ENCODE results near the gene SCFD2. TPM values are rescaled to one million over a fixed set of nuclear protein-coding genes. Genes with fewer than 3 reads are reported as not detected.

Gene SCFD2
- total RNA-seq, 1 donor = 24.2 TPM

GRCh38 chr4:52917817-52918216 lies 448.0 kb downstream of the SCFD2 start:
- DNase-seq (ENCODE audit: insufficient read length, low spot score, missing footprints) = no peak
- Histone ChIP-seq H3K27ac (ENCODE audit: low read depth, low read length) (no peak overlapping the region), H3K4me2 (ENCODE audit: insufficient read depth, low read length) (no peak overlapping the region), H3K36me3 (ENCODE audit: insufficient read depth, low read length) (no peaks in the 10 kb centered on the region), H3K79me2 (ENCODE audit: insufficient read depth, low read length) (no peaks in the 10 kb centered on the region), H3K4me1 (ENCODE audit: insufficient read depth, low read length) (peaks cover 26% of the 10 kb centered on the region), H3K27me3 (ENCODE audit: insufficient read depth, low read length) (no peaks in the 10 kb centered on the region), H3K9me3 (ENCODE audit: low read depth, low read length) (no peaks in the 10 kb centered on the region), H2AFZ (ENCODE audit: low read length) (no peak overlapping the region), H3K4me3 (ENCODE audit: insufficient read depth, low read length) (no peak overlapping the region), H4K20me1 (ENCODE audit: insufficient read depth, low read length) (no peaks in the 10 kb centered on the region)
- TF ChIP-seq CTCF (IDR thresholded peaks at IDR 0.05; ENCODE audit: extremely low read depth, low read depth, low read length) = no peak

- no peaks in the 10 kb centered on the region for H3K36me3 ChIP-seq (ENCODE audit: insufficient read depth, low read length)
- H2AFZ ChIP-seq (ENCODE audit: low read length) = no peak overlapping the region
- peaks cover 28% of the 10 kb centered on the region for H3K4me1 ChIP-seq (ENCODE audit: insufficient read depth, low read length)
- no peak overlapping the region for H3K4me3 ChIP-seq (ENCODE audit: insufficient read depth, low read length)
- no peaks in the 10 kb centered on the region for H4K20me1 ChIP-seq (ENCODE audit: insufficient read depth, low read length)
- TF ChIP-seq CTCF (IDR thresholded peaks at IDR 0.05; ENCODE audit: extremely low read depth, low read depth, low read length) = no peak
- H3K79me2 ChIP-seq (ENCODE audit: insufficient read depth, low read length) = no peaks in the 10 kb centered on the region
- no peak overlapping the region for H3K27ac ChIP-seq (ENCODE audit: low read depth, low read length)
- no peaks in the 10 kb centered on the region for H3K9me3 ChIP-seq (ENCODE audit: low read depth, low read length)
- no peak overlapping the region for H3K4me2 ChIP-seq (ENCODE audit: insufficient read depth, low read length)
- no peaks in the 10 kb centered on the region for H3K27me3 ChIP-seq (ENCODE audit: insufficient read depth, low read length)
- no peak for DNase-seq (ENCODE audit: insufficient read length, low spot score, missing footprints)
Observed at GRCh38 chr4:52915730-52916300, 450.0 kb downstream of the SCFD2 start.

- Histone ChIP-seq H3K4me1 (ENCODE audit: insufficient read depth, low read length) (peaks cover 28% of the 10 kb centered on the region), H3K9me3 (ENCODE audit: low read depth, low read length) (no peaks in the 10 kb centered on the region), H3K4me2 (ENCODE audit: insufficient read depth, low read length) (no peak overlapping the region), H3K4me3 (ENCODE audit: insufficient read depth, low read length) (no peak overlapping the region), H3K79me2 (ENCODE audit: insufficient read depth, low read length) (no peaks in the 10 kb centered on the region), H3K36me3 (ENCODE audit: insufficient read depth, low read length) (no peaks in the 10 kb centered on the region), H2AFZ (ENCODE audit: low read length) (no peak overlapping the region), H3K27me3 (ENCODE audit: insufficient read depth, low read length) (no peaks in the 10 kb centered on the region), H3K27ac (ENCODE audit: low read depth, low read length) (peak overlapping the region; percentile 53), H4K20me1 (ENCODE audit: insufficient read depth, low read length) (no peaks in the 10 kb centered on the region)
- no peak for DNase-seq (ENCODE audit: insufficient read length, low spot score, missing footprints)
- TF ChIP-seq CTCF (IDR thresholded peaks at IDR 0.05; ENCODE audit: extremely low read depth, low read depth, low read length) = no peak
Observed at GRCh38 chr4:52915191-52915590, 450.7 kb downstream of the SCFD2 start.

- no peak for TF ChIP-seq CTCF (IDR thresholded peaks at IDR 0.05; ENCODE audit: extremely low read depth, low read depth, low read length)
- H3K4me2 ChIP-seq (ENCODE audit: insufficient read depth, low read length) = peak overlapping the region; percentile 15
- H2AFZ ChIP-seq (ENCODE audit: low read length) = no peak overlapping the region
- H3K9me3 ChIP-seq (ENCODE audit: low read depth, low read length) = no peaks in the 10 kb centered on the region
- peaks cover 28% of the 10 kb centered on the region for H3K4me1 ChIP-seq (ENCODE audit: insufficient read depth, low read length)
- no peaks in the 10 kb centered on the region for H3K27me3 ChIP-seq (ENCODE audit: insufficient read depth, low read length)
- DNase-seq (ENCODE audit: insufficient read length, low spot score, missing footprints) = no peak
- no peak overlapping the region for H3K4me3 ChIP-seq (ENCODE audit: insufficient read depth, low read length)
- no peaks in the 10 kb centered on the region for H4K20me1 ChIP-seq (ENCODE audit: insufficient read depth, low read length)
- H3K27ac ChIP-seq (ENCODE audit: low read depth, low read length) = peak overlapping the region; percentile 53
- H3K79me2 ChIP-seq (ENCODE audit: insufficient read depth, low read length) = no peaks in the 10 kb centered on the region
- no peaks in the 10 kb centered on the region for H3K36me3 ChIP-seq (ENCODE audit: insufficient read depth, low read length)
Observed at GRCh38 chr4:52914051-52914605, 451.7 kb downstream of the SCFD2 start.

Measured in osteoblast (primary cell).